ENCODE data around the gene GSTA4.

DNA sequence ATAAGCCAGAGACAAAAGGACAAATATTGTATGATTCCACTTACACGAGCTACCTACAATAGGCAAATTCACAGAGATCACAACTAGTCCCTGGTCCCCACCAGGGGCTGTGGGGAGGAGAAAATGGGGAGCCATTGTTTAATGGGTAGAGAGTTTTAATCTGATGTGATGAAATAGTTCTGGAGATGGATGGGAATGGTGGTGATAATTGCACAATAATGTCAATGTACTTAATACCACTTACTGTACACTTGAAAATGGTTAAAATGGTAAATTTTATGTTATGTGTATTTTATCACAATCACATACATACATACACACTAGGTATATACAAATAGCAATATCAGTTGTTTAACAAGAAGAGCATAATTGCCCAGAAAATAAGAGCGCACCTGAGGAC lies 61.3 kb downstream of the GSTA4 start:
- no peak for TF ChIP-seq CTCF (IDR thresholded peaks at IDR 0.05)
- no peak for TF ChIP-seq POLR2A (IDR thresholded peaks at IDR 0.05)
- no peak for TF ChIP-seq POLR2AphosphoS5 (IDR thresholded peaks at IDR 0.05)
- no peak for TF ChIP-seq EP300 (IDR thresholded peaks at IDR 0.05)
